Spleen (tissue), 13 donors: ENCODE measurements around the gene GNAT3. TPM values are rescaled to one million over a fixed set of nuclear protein-coding genes. Genes with fewer than 3 reads are reported as not detected.

Experiments used
- DNase-seq: peaks from one replicate; pipeline ENCODE4 v3.0.0-alpha.2; 2020
- H3K27ac ChIP-seq, 8 donors: fragments of 200-600 bp; sonication (generic) in 7 of 8; 1 replicate in 4 of 8; 2 replicates in 4 of 8; pipeline versions ENCODE4 v1.5.0 to v1.8.0; 2016 to 2021; ENCODE audit warnings: inconsistent platforms in 4 of 8, mild to moderate bottlenecking in 4 of 8, moderate library complexity in 1 of 8
- H3K27me3 ChIP-seq, 7 donors: fragments of 200-600 bp; sonication (generic) in 6 of 7; replicated peaks in 1 of 7; 1 replicate in 4 of 7; 2 replicates in 3 of 7; pipeline versions ENCODE4 v1.5.0 to v1.8.0; 2016 to 2021; ENCODE audit warnings: inconsistent platforms in 3 of 7, mild to moderate bottlenecking in 1 of 7
- H3K36me3 ChIP-seq, 6 donors: fragments of 200-600 bp; sonication (generic) in 5 of 6; 1 replicate in 4 of 6; 2 replicates in 2 of 6; pipeline versions ENCODE4 v1.5.0 to v1.8.0; 2016 to 2021; ENCODE audit warnings: inconsistent platforms in 2 of 6
- H3K4me1 ChIP-seq, 6 donors: fragments of 200-600 bp; sonication (generic) in 5 of 6; 1 replicate in 3 of 6; 2 replicates in 3 of 6; pipeline versions ENCODE4 v1.5.0 to v1.8.0; 2016 to 2021; ENCODE audit warnings: inconsistent platforms in 3 of 6
- H3K4me3 ChIP-seq, 8 donors: fragments of 200-600 bp; sonication (generic) in 7 of 8; 1 replicate in 4 of 8; 2 replicates in 4 of 8; pipeline versions ENCODE4 v1.5.0 to v1.8.0; 2016 to 2021; ENCODE audit warnings: inconsistent platforms in 4 of 8, mild to moderate bottlenecking in 4 of 8, moderate library complexity in 2 of 8
- H3K9me3 ChIP-seq, 8 donors: fragments of 200-600 bp; sonication (generic) in 7 of 8; 1 replicate in 4 of 8; 2 replicates in 4 of 8; pipeline versions ENCODE4 v1.5.0 to v1.8.0; 2016 to 2021; ENCODE audit warnings: inconsistent platforms in 4 of 8
- CTCF ChIP-seq, 11 experiments: fragments of 200-600 bp in 7 of 11; fragments of 450-650 bp in 4 of 11; sonication (generic) in 4 of 11; IDR thresholded peaks in 8 of 11; conservative IDR thresholded peaks in 3 of 11; 1 replicate in 7 of 11; 2 replicates in 4 of 11; pipeline versions ENCODE4 v1.4.0 to v1.8.0; 2016 to 2021; ENCODE audit warnings: antibody characterized with exemption in 11 of 11, inconsistent platforms in 4 of 11, mild to moderate bottlenecking in 1 of 11
- POLR2A ChIP-seq, 3 donors: fragments of 450-650 bp; IDR thresholded peaks; one replicate each; pipeline ENCODE4 v1.5.1; 2017; ENCODE audit warnings: antibody characterized with exemption in 3 of 3, mild to moderate bottlenecking in 1 of 3
- POLR2AphosphoS5 ChIP-seq, 3 donors: sonication (generic); formaldehyde crosslinking; IDR thresholded peaks; one replicate each; pipeline ENCODE4 v1.5.1; 2017; ENCODE audit warnings: antibody characterized with exemption in 3 of 3
- WGBS, 5 donors: extraction: QIAGEN DNeasy Blood & Tissue Kit in 3 of 5; methylation state at CpG; one replicate each; pipeline versions ENCODE4 v1.1.5 to v1.1.7; 2013 to 2018; 5-methylcytosine and 5-hydroxymethylcytosine counted together
- intact Hi-C: fragments of 100-400 bp; cut with DNase I; formaldehyde crosslinking; loops from one replicate; pipeline ENCODE4 v1.15.0; 2023; ENCODE audit warnings: low total_unique reads
- long read RNA-seq, 2 donors: transcript quantifications; one replicate each; lab custom pipeline, GENCODE V29; 2026
- polyA plus RNA-seq, 3 donors: library from polyadenylated mRNA; stranded (reverse); fragments of 200-250 nt; gene quantifications; one replicate each; pipeline ENCODE4 v1.2.1, GENCODE V29; 2013
- total RNA-seq, 7 donors: library from RNA; depleted of rRNA in 3 of 7; stranded (reverse); fragments of >200 nt in 3 of 7; fragmentation: NEBNext Ultra II Directional in 4 of 7; extraction: Animal tissue kit (Norgen Biotek cat#: 25700) in 4 of 7; gene quantifications; one replicate each; pipeline versions ENCODE4 v1.1.0 to v1.2.1, GENCODE V29; 2016 to 2021
- donor health status: healthy with polysubstance abuse.
- donor health status: DM: no; HTN: no; CAD: no; lungs with moderate emphysema.
- donor health status: DM: no; HTN: no; CAD: no.
- donor health status: Bipolar disorder and iron deficiency.
- donor health status: healthy.
- donor health status: DM: no; HTN: no; CAD: no.
- donor health status: DM: yes; HTN: yes; CAD: no.

GNAT3 gene
- not detected for total RNA-seq
- polyA plus RNA-seq: not detected
- long read RNA-seq, donor 1, partial matches to known transcripts: 211 of 219 reads
- long read RNA-seq, donor 1, other reads (novel, unspliced or antisense): 8 of 219 reads
- long read RNA-seq, donor 2: 0 reads

- Histone ChIP-seq H3K27me3 (no peaks in the 10 kb centered on the region), H3K4me1 (peaks cover 0 to 15% (median 2%) of the 10 kb centered on the region in 6 donors), H3K36me3 (no peaks in the 10 kb centered on the region), H3K4me3 (no peak within 1 kb of the TSS), H3K9me3 (no peaks in the 10 kb centered on the region), H3K27ac (no peak within 1 kb of the TSS)
- intact Hi-C loops: no loop called here
- WGBS, 5 donors: 94 to 95% (median 94%) methylated on average over 3 of the region's 3 CpGs
- no peak for DNase-seq
- no peak for TF ChIP-seq POLR2AphosphoS5 (IDR thresholded peaks at IDR 0.05)
These were observed at the start of gene GNAT3 for GRCh38 chr7:80511964-80512363. Gene GNAT3 (minus strand): TSS chr7:80512064. CDS start chr7:80511926, 138 bp downstream.

GRCh38 chr7:80558116-80558515, 46.3 kb upstream of the GNAT3 start:
- Histone ChIP-seq H3K27ac (no peak overlapping the region), H3K27me3 (no peaks in the 10 kb centered on the region), H3K4me3 (no peak overlapping the region), H3K9me3 (peaks cover 0 to 52% (median 39%) of the 10 kb centered on the region in 8 donors), H3K4me1 (no peaks in the 10 kb centered on the region), H3K36me3 (no peaks in the 10 kb centered on the region)
- 74 to 96% (median 91%) methylated on average over 3 of the region's 3 CpGs for WGBS, 5 donors
- DNase-seq: no peak
- TF ChIP-seq CTCF (IDR thresholded peaks at IDR 0.05 in 8 of 11, conservative IDR thresholded peaks at IDR 0.05 in 3 of 11) (no peak), POLR2AphosphoS5 (IDR thresholded peaks at IDR 0.05) (no peak), POLR2A (IDR thresholded peaks at IDR 0.05) (no peak)
- intact Hi-C loops: no loop called here

- Histone ChIP-seq H3K27ac (peak overlapping the region in 7 of 8 donors; percentile 28 to 72 (median 69)), H3K36me3 (no peaks in the 10 kb centered on the region), H3K4me3 (no peak overlapping the region), H3K9me3 (peaks cover 0 to 3% (median 0%) of the 10 kb centered on the region in 8 donors), H3K27me3 (no peaks in the 10 kb centered on the region), H3K4me1 (peaks cover 0 to 32% (median 11%) of the 10 kb centered on the region in 6 donors)
- intact Hi-C loops: no loop called here
- TF ChIP-seq POLR2AphosphoS5 (IDR thresholded peaks at IDR 0.05): no peak
- no peak for TF ChIP-seq POLR2A (IDR thresholded peaks at IDR 0.05)
- TF ChIP-seq CTCF (IDR thresholded peaks at IDR 0.05 in 8 of 11, conservative IDR thresholded peaks at IDR 0.05 in 3 of 11): no peak
- DNase-seq: no peak
- 50 to 68% (median 64%) methylated on average over 1 of the region's 1 CpG for WGBS, 5 donors
These were observed 40.3 kb upstream of the GNAT3 start for GRCh38 chr7:80552031-80552694.

GRCh38 chr7:80550005-80550404, 38.1 kb upstream of the GNAT3 start:
- no peaks in the 10 kb centered on the region for H3K27me3 ChIP-seq
- peaks cover 0 to 32% (median 11%) of the 10 kb centered on the region in 6 donors for H3K4me1 ChIP-seq
- H3K27ac ChIP-seq: peak overlapping the region in 6 of 8 donors; percentile 60 to 72 (median 66)
- no peak overlapping the region for H3K4me3 ChIP-seq
- no peak for DNase-seq
- peaks cover 0 to 19% (median 11%) of the 10 kb centered on the region in 8 donors for H3K9me3 ChIP-seq
- no peaks in the 10 kb centered on the region for H3K36me3 ChIP-seq
- no peak for TF ChIP-seq POLR2A (IDR thresholded peaks at IDR 0.05)
- no peak for TF ChIP-seq CTCF (IDR thresholded peaks at IDR 0.05 in 8 of 11, conservative IDR thresholded peaks at IDR 0.05 in 3 of 11)
- TF ChIP-seq POLR2AphosphoS5 (IDR thresholded peaks at IDR 0.05): no peak
- intact Hi-C loops: no loop called here
- 85 to 97% (median 91%) methylated on average over 2 of the region's 2 CpGs for WGBS, 5 donors
